Breast epithelium (tissue), 4 donors: ENCODE measurements around the gene GARRE1. TPM values are rescaled to one million over a fixed set of nuclear protein-coding genes. Genes with fewer than 3 reads are reported as not detected.

Experiments used
- DNase-seq, 2 donors: peaks; one replicate each; pipeline ENCODE4 v3.0.0-alpha.2; 2019; ENCODE audit warnings: low spot score in 2 of 2
- H3K27ac ChIP-seq, 2 donors: fragments of 200-600 bp; sonication (generic) in 1 of 2; one replicate each; pipeline ENCODE4 v1.5.1; 2016 to 2019; ENCODE audit warnings: mild to moderate bottlenecking in 1 of 2
- H3K27me3 ChIP-seq, 2 donors: fragments of 200-600 bp; sonication (generic) in 1 of 2; one replicate each; pipeline versions ENCODE4 v1.5.1 to v1.6.0; 2017 to 2019; ENCODE audit warnings: control low read depth in 1 of 2, mild to moderate bottlenecking in 1 of 2
- H3K36me3 ChIP-seq: fragments of 200-600 bp; one replicate; pipeline ENCODE4 v1.5.1; 2019
- H3K4me1 ChIP-seq, 2 donors: fragments of 200-600 bp; sonication (generic); one replicate each; pipeline ENCODE4 v1.5.1; 2016 to 2019; ENCODE audit warnings: control low read depth in 1 of 2
- H3K4me3 ChIP-seq, 3 donors: fragments of 200-600 bp; sonication (generic); 1 replicate in 2 of 3; 2 replicates in 1 of 3; pipeline ENCODE4 v1.5.1; 2016 to 2019; ENCODE audit warnings: mild to moderate bottlenecking in 3 of 3, moderate library complexity in 2 of 3
- H3K9me3 ChIP-seq, 2 donors: fragments of 200-600 bp; sonication (generic) in 1 of 2; one replicate each; pipeline ENCODE4 v1.5.1; 2016 to 2019; ENCODE audit warnings: control low read depth in 1 of 2
- POLR2A ChIP-seq: fragments of 450-650 bp; IDR thresholded peaks from one replicate; pipeline ENCODE4 v1.6.1; 2016; ENCODE audit warnings: antibody characterized with exemption, mild to moderate bottlenecking, moderate library complexity
- POLR2AphosphoS5 ChIP-seq, 3 donors: sonication (generic); formaldehyde crosslinking; IDR thresholded peaks; one replicate each; pipeline ENCODE4 v1.6.1; 2017; ENCODE audit warnings: antibody characterized with exemption in 3 of 3
- intact Hi-C: fragments of 100-400 bp; cut with DNase I; formaldehyde crosslinking; loops from one replicate; pipeline ENCODE4 v1.15.1; 2023; ENCODE audit warnings: low total_unique reads
- total RNA-seq, 3 donors: library from RNA; depleted of rRNA; stranded (reverse); fragments of >200 nt; gene quantifications; one replicate each; pipeline ENCODE4 v1.1.0, GENCODE V29; 2016
- TF ChIP-seq, protein P1 (sequence below), 3 donors: fragments of 450-650 bp; IDR thresholded peaks; one replicate each; pipeline ENCODE4 v1.5.1; 2016 to 2017; ENCODE audit warnings: antibody characterized with exemption in 3 of 3, mild to moderate bottlenecking in 3 of 3, moderate library complexity in 3 of 3

The GARRE1 gene
- total RNA-seq, 3 donors from 2014 or later: 21.0 to 43.9 (median 25.2) TPM

DNA sequence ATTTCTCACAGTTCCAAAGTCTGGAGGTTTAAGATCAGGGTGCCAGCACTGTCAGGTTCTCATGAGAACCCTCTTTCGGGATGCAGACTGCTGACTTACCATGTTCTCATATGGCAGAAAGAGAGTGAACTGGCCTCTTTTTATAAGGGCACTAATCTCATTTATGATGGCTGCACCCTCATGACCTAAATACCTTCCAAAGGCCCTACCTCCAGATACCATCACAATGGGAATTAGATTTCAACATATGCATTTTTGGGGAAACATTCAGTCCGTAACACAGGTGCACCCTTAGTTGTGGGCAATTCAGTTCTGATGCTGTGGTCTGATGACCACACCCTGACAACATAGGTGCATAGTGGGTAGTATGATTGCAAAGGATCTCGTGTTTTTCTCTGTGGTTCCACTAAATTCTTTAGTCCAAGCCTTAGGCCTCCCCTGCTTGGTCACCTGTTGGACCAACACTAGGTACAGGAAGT lies 33.3 kb downstream of the GARRE1 start:
- no peaks in the 10 kb centered on the region for H3K36me3 ChIP-seq
- no peaks in the 10 kb centered on the region for H3K27me3 ChIP-seq
- H3K4me3 ChIP-seq: no peak overlapping the region
- DNase-seq: no peak
- no peaks in the 10 kb centered on the region for H3K9me3 ChIP-seq
- peaks cover 0 to 5% of the 10 kb centered on the region in 2 donors for H3K4me1 ChIP-seq
- H3K27ac ChIP-seq: no peak overlapping the region
- intact Hi-C loops: no loop called here
- TF ChIP-seq POLR2A: no peak
- TF ChIP-seq, protein P1, sequence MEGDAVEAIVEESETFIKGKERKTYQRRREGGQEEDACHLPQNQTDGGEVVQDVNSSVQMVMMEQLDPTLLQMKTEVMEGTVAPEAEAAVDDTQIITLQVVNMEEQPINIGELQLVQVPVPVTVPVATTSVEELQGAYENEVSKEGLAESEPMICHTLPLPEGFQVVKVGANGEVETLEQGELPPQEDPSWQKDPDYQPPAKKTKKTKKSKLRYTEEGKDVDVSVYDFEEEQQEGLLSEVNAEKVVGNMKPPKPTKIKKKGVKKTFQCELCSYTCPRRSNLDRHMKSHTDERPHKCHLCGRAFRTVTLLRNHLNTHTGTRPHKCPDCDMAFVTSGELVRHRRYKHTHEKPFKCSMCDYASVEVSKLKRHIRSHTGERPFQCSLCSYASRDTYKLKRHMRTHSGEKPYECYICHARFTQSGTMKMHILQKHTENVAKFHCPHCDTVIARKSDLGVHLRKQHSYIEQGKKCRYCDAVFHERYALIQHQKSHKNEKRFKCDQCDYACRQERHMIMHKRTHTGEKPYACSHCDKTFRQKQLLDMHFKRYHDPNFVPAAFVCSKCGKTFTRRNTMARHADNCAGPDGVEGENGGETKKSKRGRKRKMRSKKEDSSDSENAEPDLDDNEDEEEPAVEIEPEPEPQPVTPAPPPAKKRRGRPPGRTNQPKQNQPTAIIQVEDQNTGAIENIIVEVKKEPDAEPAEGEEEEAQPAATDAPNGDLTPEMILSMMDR (IDR thresholded peaks at IDR 0.05): no peak
- TF ChIP-seq POLR2AphosphoS5 (IDR thresholded peaks at IDR 0.05): no peak

DNA sequence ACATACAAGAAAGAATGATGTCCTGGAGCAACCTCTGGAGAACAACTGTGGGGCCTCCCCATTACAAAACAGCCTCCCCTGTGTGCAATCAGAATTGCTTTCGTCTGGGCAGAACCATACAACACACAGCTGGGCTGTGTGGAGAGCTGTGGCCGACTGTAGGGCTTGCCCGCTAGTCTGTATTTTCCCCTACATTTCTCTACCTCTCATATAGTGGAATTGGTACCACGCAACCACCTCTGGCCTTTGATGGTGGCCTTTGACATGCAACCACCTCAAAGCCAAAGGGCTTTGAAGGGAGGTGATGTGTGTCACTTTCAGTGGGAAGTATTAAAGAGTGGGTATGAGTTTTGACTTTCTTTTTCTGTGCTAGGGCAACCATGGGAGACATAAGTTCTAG lies 34.0 kb downstream of the GARRE1 start:
- Histone ChIP-seq H3K36me3 (no peaks in the 10 kb centered on the region), H3K27ac (no peak overlapping the region), H3K27me3 (no peaks in the 10 kb centered on the region), H3K4me1 (no peaks in the 10 kb centered on the region), H3K4me3 (no peak overlapping the region), H3K9me3 (no peaks in the 10 kb centered on the region)
- intact Hi-C loops: no loop called here
- TF ChIP-seq POLR2A (no peak), POLR2AphosphoS5 (IDR thresholded peaks at IDR 0.05) (no peak)
- TF ChIP-seq, protein P1 (IDR thresholded peaks at IDR 0.05): no peak
- no peak for DNase-seq

DNA sequence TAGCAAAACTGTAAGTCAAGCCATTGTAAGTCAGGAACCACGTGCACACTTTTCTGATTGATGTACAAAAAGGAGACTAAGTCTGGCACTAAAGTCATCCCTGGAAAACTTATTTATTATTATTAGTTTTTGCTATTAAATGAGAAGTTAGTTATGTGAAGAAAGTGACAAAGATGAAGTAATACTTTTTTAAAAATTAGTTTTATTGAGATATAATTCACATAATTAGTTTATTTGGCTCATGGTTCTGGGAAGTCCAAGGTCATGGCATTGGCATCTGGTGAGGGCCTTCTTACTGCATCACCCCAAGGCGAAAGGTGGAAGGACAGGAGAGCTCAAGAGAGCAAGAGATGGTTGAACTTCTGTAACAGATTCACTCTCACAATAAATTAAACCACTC lies 36.9 kb downstream of the GARRE1 start:
- no peak overlapping the region for H3K4me3 ChIP-seq
- H3K9me3 ChIP-seq: no peaks in the 10 kb centered on the region
- intact Hi-C loops: no loop called here
- no peaks in the 10 kb centered on the region for H3K36me3 ChIP-seq
- H3K27me3 ChIP-seq: no peaks in the 10 kb centered on the region
- no peak overlapping the region for H3K27ac ChIP-seq
- DNase-seq: no peak
- H3K4me1 ChIP-seq: no peaks in the 10 kb centered on the region
- TF ChIP-seq POLR2AphosphoS5 (IDR thresholded peaks at IDR 0.05) (no peak), POLR2A (no peak)
- TF ChIP-seq, protein P1 (IDR thresholded peaks at IDR 0.05): no peak

DNA sequence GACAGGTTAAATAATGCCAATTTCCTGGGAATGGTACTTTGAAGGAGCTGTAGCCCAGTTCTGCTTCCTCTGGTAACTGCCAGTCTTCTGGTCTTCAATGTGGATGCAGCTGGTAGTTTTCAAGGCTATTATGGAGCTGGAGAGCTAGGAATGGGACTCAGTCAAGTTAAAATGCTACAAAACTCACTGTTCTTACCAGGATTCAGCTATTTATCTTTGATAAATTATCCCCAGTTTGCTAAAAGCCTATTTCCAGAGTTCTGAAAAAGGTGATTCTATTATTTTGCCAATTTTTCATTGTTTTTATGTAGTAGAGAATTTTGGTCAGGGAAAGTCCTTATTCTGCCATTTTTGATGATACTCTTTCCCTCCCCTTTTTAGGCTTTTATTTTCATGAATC lies 40.7 kb downstream of the GARRE1 start:
- no peaks in the 10 kb centered on the region for H3K27me3 ChIP-seq
- no peak for DNase-seq
- H3K36me3 ChIP-seq: no peaks in the 10 kb centered on the region
- no peak overlapping the region for H3K4me3 ChIP-seq
- no peak overlapping the region for H3K27ac ChIP-seq
- intact Hi-C loops: no loop called here
- no peaks in the 10 kb centered on the region for H3K9me3 ChIP-seq
- TF ChIP-seq, protein P1 (IDR thresholded peaks at IDR 0.05): no peak
- TF ChIP-seq POLR2AphosphoS5 (IDR thresholded peaks at IDR 0.05) (no peak), POLR2A (no peak)
- no peaks in the 10 kb centered on the region for H3K4me1 ChIP-seq

DNA sequence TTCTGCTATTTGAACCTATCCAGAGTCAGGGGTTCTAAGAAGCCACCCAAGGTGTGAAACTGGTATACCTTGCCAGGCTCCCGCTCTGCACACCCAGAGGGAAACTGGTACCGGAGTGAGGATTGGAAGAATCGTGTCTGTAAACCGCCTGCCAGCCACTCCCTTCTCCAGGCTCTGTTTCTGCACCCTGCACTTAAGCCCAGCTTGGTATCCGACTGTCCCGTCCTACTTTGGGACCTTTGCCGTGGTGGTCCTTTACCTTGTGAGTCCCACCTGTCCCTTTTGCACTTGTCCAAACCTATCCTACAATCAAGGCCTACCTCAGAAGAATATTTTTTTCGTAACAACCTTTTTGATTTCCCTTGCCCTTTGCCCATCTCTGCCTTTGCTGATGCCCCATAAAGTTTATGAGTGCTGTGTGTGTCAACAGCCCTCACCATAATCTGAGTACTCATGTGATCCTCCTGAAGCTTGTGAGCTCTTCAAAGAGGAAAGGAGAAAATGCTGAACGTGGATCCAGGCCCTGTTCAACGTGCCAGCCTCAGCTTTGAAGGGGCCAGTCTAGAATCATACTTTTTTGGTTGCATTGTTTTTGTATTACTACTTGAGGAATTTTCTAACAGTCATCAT lies 44.7 kb downstream of the GARRE1 start:
- Histone ChIP-seq H3K36me3 (no peaks in the 10 kb centered on the region), H3K27ac (no peak overlapping the region), H3K4me1 (no peaks in the 10 kb centered on the region), H3K4me3 (no peak overlapping the region), H3K9me3 (no peaks in the 10 kb centered on the region), H3K27me3 (no peaks in the 10 kb centered on the region)
- no peak for TF ChIP-seq POLR2AphosphoS5 (IDR thresholded peaks at IDR 0.05)
- TF ChIP-seq POLR2A: no peak
- TF ChIP-seq, protein P1 (IDR thresholded peaks at IDR 0.05): no peak
- no peak for DNase-seq
- intact Hi-C loops: no loop called here
